Fibroblast of lung (primary cell): ENCODE data around the gene DPYD. TPM values are rescaled to one million over a fixed set of nuclear protein-coding genes. Genes with fewer than 3 reads are reported as not detected.
A peak's percentile ranks its signal among the peaks of the same experiment; 100 is the strongest.

Experiments used
- DNase-seq, 2 donors: peaks; one replicate each; pipeline versions ENCODE4 v3.0.0 to v3.0.0-alpha.2; 2010; ENCODE audit warnings: low read depth in 2 of 2
- H2AFZ ChIP-seq: 2 replicates; pipeline ENCODE4 v1.5.1; 2012; ENCODE audit warnings: low read length, control low read depth, inconsistent platforms
- H3K27ac ChIP-seq: 2 replicates; pipeline ENCODE4 v1.5.1; 2011; ENCODE audit warnings: low read length, control low read depth; ENCODE audit not compliant: insufficient read depth
- H3K27me3 ChIP-seq: 2 replicates; pipeline ENCODE4 v1.5.1; 2011; ENCODE audit warnings: mild to moderate bottlenecking, low read length; ENCODE audit not compliant: control insufficient read depth, insufficient read depth
- H3K36me3 ChIP-seq: 2 replicates; pipeline ENCODE4 v1.5.1; 2011; ENCODE audit warnings: low read length; ENCODE audit not compliant: control insufficient read depth, insufficient read depth
- H3K4me1 ChIP-seq: 2 replicates; pipeline ENCODE4 v1.5.1; 2011; ENCODE audit warnings: low read length; ENCODE audit not compliant: control insufficient read depth, insufficient read depth; ENCODE audit errors: extremely low read depth
- H3K4me2 ChIP-seq: 2 replicates; pipeline ENCODE4 v1.5.1; 2011; ENCODE audit warnings: low read length, control low read depth; ENCODE audit not compliant: insufficient read depth; ENCODE audit errors: extremely low read depth
- H3K4me3 ChIP-seq, 4 experiments: fragments of 200-600 bp in 1 of 4; sonication (generic) in 1 of 4; replicated peaks in 1 of 4; 2 replicates each; pipeline ENCODE4 v1.5.1; 2011 to 2016; ENCODE audit warnings: low read length in 4 of 4, low read depth in 3 of 4, mild to moderate bottlenecking in 3 of 4, control low read depth in 2 of 4, inconsistent platforms in 1 of 4, mixed read lengths in 1 of 4; ENCODE audit not compliant: insufficient read depth in 1 of 4; ENCODE audit errors: control extremely low read depth in 1 of 4
- H3K79me2 ChIP-seq: 2 replicates; pipeline ENCODE4 v1.5.1; 2012; ENCODE audit warnings: mild to moderate bottlenecking, low read length, inconsistent platforms; ENCODE audit not compliant: control insufficient read depth, insufficient read depth
- H3K9ac ChIP-seq: 2 replicates; pipeline ENCODE4 v1.5.1; 2011; ENCODE audit warnings: mild to moderate bottlenecking, low read length, control low read depth; ENCODE audit not compliant: insufficient read depth
- H3K9me3 ChIP-seq: 2 replicates; pipeline ENCODE4 v1.5.1; 2012; ENCODE audit warnings: low read depth, low read length; ENCODE audit not compliant: control insufficient read depth, insufficient read depth
- H4K20me1 ChIP-seq: 2 replicates; pipeline ENCODE4 v1.5.1; 2011; ENCODE audit warnings: low read length; ENCODE audit not compliant: control insufficient read depth, insufficient read depth; ENCODE audit errors: extremely low read depth
- EZH2 ChIP-seq: IDR thresholded peaks from 2 replicates; pipeline ENCODE4 v1.5.1; 2012; ENCODE audit warnings: low read length, control low read depth, mild to moderate bottlenecking; ENCODE audit errors: missing control alignments
- polyA plus RNA-seq, 2 donors: library from polyadenylated mRNA; depleted of rRNA in 1 of 2; stranded (reverse) in 1 of 2; unstranded in 1 of 2; fragments of >200 nt; gene quantifications; 2 replicates each; pipeline ENCODE4 v1.2.1, GENCODE V29; 2011 to 2012; ENCODE audit warnings: missing spikeins in 1 of 2
- total RNA-seq: library from RNA; depleted of rRNA; stranded (reverse); fragments of >200 nt; gene quantifications from 2 replicates; pipeline ENCODE4 v1.2.1, GENCODE V29; 2014
- TF ChIP-seq, protein P1 (sequence below), 2 donors: IDR thresholded peaks in 1 of 2; conservative IDR thresholded peaks in 1 of 2; 1 replicate in 1 of 2; 2 replicates in 1 of 2; pipeline ENCODE4 v1.5.1; 2011 to 2012; ENCODE audit warnings: low read length in 2 of 2, control low read depth in 1 of 2, inconsistent platforms in 1 of 2, low read depth in 1 of 2, mild to moderate bottlenecking in 1 of 2

Gene DPYD
- total and polyA plus RNA-seq, 2 donors (not counting 1 experiment from before 2014, with no cell fraction given) = 32.0 to 63.1 TPM

DNA sequence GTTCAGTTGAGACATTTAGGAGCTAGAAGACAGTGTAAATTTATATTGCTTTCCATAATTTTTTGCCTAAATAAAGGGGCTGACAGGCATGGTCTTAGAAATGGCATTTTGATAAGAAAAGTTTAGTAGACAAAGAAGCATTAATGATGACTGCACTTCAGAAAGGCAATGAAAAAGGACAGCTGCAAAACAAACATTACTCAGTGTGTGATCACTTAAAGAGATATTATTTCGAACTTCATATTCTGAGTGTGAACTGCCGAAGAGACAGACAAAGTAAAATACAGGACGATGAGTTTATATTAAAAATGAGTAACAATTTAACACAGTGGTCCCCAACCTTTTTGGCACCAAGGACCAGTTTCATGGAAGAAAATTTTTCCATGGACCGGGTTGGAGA is 243.1 kb downstream of the DPYD start:
- no peaks in the 10 kb centered on the region for H4K20me1 ChIP-seq
- H3K4me2 ChIP-seq = no peak overlapping the region
- H3K9ac ChIP-seq = no peak overlapping the region
- H3K4me3 ChIP-seq = no peak overlapping the region
- no peaks in the 10 kb centered on the region for H3K4me1 ChIP-seq
- no peaks in the 10 kb centered on the region for H3K36me3 ChIP-seq
- no peak for DNase-seq
- H3K27ac ChIP-seq = no peak overlapping the region
- H3K79me2 ChIP-seq = no peaks in the 10 kb centered on the region
- H2AFZ ChIP-seq = no peak overlapping the region
- no peaks in the 10 kb centered on the region for H3K9me3 ChIP-seq
- TF ChIP-seq, protein P1, sequence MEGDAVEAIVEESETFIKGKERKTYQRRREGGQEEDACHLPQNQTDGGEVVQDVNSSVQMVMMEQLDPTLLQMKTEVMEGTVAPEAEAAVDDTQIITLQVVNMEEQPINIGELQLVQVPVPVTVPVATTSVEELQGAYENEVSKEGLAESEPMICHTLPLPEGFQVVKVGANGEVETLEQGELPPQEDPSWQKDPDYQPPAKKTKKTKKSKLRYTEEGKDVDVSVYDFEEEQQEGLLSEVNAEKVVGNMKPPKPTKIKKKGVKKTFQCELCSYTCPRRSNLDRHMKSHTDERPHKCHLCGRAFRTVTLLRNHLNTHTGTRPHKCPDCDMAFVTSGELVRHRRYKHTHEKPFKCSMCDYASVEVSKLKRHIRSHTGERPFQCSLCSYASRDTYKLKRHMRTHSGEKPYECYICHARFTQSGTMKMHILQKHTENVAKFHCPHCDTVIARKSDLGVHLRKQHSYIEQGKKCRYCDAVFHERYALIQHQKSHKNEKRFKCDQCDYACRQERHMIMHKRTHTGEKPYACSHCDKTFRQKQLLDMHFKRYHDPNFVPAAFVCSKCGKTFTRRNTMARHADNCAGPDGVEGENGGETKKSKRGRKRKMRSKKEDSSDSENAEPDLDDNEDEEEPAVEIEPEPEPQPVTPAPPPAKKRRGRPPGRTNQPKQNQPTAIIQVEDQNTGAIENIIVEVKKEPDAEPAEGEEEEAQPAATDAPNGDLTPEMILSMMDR (conservative IDR thresholded peaks at IDR 0.05 in 1 of 2, IDR thresholded peaks at IDR 0.05 in 1 of 2; ENCODE audit: low read depth in 1 of 2, low read length in 2 of 2) = no peak
- TF ChIP-seq EZH2 = no peak
- no peaks in the 10 kb centered on the region for H3K27me3 ChIP-seq

DNA sequence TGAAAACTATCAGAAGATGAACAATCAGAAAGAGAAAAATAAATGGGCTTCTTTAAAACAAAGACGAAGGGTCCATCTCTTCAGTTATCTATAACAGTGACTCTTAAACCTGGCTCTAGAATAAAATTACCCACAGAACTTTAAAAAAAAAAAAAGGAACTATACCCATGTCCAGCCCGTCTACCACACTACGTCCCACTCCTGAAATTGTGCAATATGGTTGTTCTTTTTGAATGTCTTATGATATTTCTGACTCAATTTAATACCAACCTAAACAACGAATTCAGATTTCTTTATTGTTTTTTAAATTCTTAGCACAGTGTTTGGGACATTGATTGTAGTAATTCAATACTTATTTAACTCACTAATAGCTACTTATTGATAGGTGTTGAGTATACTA is 246.3 kb downstream of the DPYD start:
- no peaks in the 10 kb centered on the region for H3K27me3 ChIP-seq
- no peak overlapping the region for H2AFZ ChIP-seq
- no peak overlapping the region for H3K27ac ChIP-seq
- H3K36me3 ChIP-seq = no peaks in the 10 kb centered on the region
- H3K9ac ChIP-seq = no peak overlapping the region
- H3K9me3 ChIP-seq = no peaks in the 10 kb centered on the region
- TF ChIP-seq, protein P1 (conservative IDR thresholded peaks at IDR 0.05 in 1 of 2, IDR thresholded peaks at IDR 0.05 in 1 of 2; ENCODE audit: low read depth in 1 of 2, low read length in 2 of 2) = no peak
- no peak for TF ChIP-seq EZH2
- H3K4me1 ChIP-seq = no peaks in the 10 kb centered on the region
- no peaks in the 10 kb centered on the region for H4K20me1 ChIP-seq
- DNase-seq = no peak
- no peaks in the 10 kb centered on the region for H3K79me2 ChIP-seq
- no peak overlapping the region for H3K4me2 ChIP-seq
- no peak overlapping the region for H3K4me3 ChIP-seq

DNA sequence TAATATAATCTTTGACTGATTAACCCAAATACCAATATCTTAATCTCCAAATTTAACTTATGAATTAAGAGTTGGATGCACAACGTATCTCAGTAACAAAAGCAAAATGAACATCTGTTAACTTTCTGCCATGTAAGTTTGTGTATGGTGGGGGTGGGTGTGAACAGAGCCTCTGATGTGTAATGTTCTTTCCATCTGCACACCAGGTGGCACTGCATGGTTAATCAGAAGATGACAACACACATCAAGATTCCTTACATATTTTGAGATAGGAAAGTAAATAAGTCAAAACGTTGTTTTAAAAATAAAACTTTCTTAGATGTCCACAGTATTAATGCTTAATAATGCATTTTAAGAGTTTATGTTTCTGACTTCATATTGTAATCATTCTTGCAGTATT is 251.9 kb downstream of the DPYD start:
- no peak overlapping the region for H3K27ac ChIP-seq
- no peaks in the 10 kb centered on the region for H3K36me3 ChIP-seq
- H3K27me3 ChIP-seq = no peaks in the 10 kb centered on the region
- H2AFZ ChIP-seq = no peak overlapping the region
- H3K4me3 ChIP-seq = no peak overlapping the region
- no peaks in the 10 kb centered on the region for H3K4me1 ChIP-seq
- H4K20me1 ChIP-seq = no peaks in the 10 kb centered on the region
- no peak overlapping the region for H3K4me2 ChIP-seq
- H3K9ac ChIP-seq = no peak overlapping the region
- peak; percentile 42 to 72 for DNase-seq
- H3K9me3 ChIP-seq = no peaks in the 10 kb centered on the region
- TF ChIP-seq, protein P1 (conservative IDR thresholded peaks at IDR 0.05 in 1 of 2, IDR thresholded peaks at IDR 0.05 in 1 of 2; ENCODE audit: low read depth in 1 of 2, low read length in 2 of 2) = peak in 1 of 2 donors; percentile 14
- no peak for TF ChIP-seq EZH2
- H3K79me2 ChIP-seq = no peaks in the 10 kb centered on the region
